ENCODE data around the gene ILKAP. TPM values are rescaled to one million over a fixed set of nuclear protein-coding genes. Genes with fewer than 3 reads are reported as not detected.

Gene ILKAP, protein sequence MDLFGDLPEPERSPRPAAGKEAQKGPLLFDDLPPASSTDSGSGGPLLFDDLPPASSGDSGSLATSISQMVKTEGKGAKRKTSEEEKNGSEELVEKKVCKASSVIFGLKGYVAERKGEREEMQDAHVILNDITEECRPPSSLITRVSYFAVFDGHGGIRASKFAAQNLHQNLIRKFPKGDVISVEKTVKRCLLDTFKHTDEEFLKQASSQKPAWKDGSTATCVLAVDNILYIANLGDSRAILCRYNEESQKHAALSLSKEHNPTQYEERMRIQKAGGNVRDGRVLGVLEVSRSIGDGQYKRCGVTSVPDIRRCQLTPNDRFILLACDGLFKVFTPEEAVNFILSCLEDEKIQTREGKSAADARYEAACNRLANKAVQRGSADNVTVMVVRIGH
- polyA plus RNA-seq (2011; rRNA removed), result 27.7 and 41.4 TPM in 2 replicates
- polyA plus RNA-seq (2012; cell fraction: cytosol; rRNA removed), result 58.4 and 63.6 TPM in 2 replicates
- 74.5 and 93.4 TPM in 2 replicates for polyA plus RNA-seq (2012; cell fraction: nucleus; rRNA removed)
- polyA plus RNA-seq (2017; fragmentation: RNase III; extraction: RNeasy Plus Mini Kit Qiagen cat#74134 plus additional on column Dnase treatment), result 36.3 to 38.4 TPM (median 38.2 TPM) in 3 replicates
- polyA minus RNA-seq (2011; rRNA and poly(A)+ RNA removed), result 20.1 and 20.3 TPM in 2 replicates

- peaks cover 16% of the 10 kb centered on the region for H3K4me1 ChIP-seq
- no peak for FAIRE-seq
- POLR2A ChIA-PET, result interaction anchor here (0.6 to 1.0 kb wide), 2 partner anchors 37 to 56 kb away, joined by 3 read pairs; no protein-coding TSS in a partner anchor
- H3K4me2 ChIP-seq, result peak within 1 kb of the TSS; percentile 86
- H3K27ac ChIP-seq, result peak within 1 kb of the TSS; percentile 98 to 99
- 0% methylated on average over 20 of the region's 126 CpGs for WGBS (ENCODE audit: missing lambda C conversion rate)
- peak; percentile 98 for ATAC-seq
- DNase-seq (ENCODE audit: low read depth in 1 of 2, low spot score in 1 of 2), result peak; percentile 81 to 95
- CTCF ChIA-PET, result interaction anchor here (0.6 to 1.5 kb wide), 5 partner anchors 13 to 40 kb away, joined by 3 to 4 read pairs (median 3); no protein-coding TSS in a partner anchor
- H3K4me3 ChIP-seq, result peak within 1 kb of the TSS; percentile 99
- H3K9me3 ChIP-seq, result no peaks in the 10 kb centered on the region
- TF ChIP-seq POLR2AphosphoS2 (conservative IDR thresholded peaks at IDR 0.05; ENCODE audit: low read length) (no peak), CBX8 (IDR thresholded peaks at IDR 0.05) (no peak), TP53 (CRISPR knock-in tag; IDR thresholded peaks at IDR 0.05) (no peak), MAFK (IDR thresholded peaks at IDR 0.05; ENCODE audit: partially characterized antibody) (no peak), FOSB (CRISPR knock-in tag; IDR thresholded peaks at IDR 0.05) (no peak), TFCP2L1 (CRISPR knock-in tag; IDR thresholded peaks at IDR 0.05) (no peak), RAD21 (conservative IDR thresholded peaks at IDR 0.05 in 1 of 2, IDR thresholded peaks at IDR 0.05 in 1 of 2) (no peak), NPAS2 (CRISPR knock-in tag; IDR thresholded peaks at IDR 0.05; ENCODE audit: borderline replicate concordance) (no peak), NFE2L2 (conservative IDR thresholded peaks at IDR 0.05; ENCODE audit: low read length) (no peak), HOXB13 (CRISPR knock-in tag; IDR thresholded peaks at IDR 0.05; ENCODE audit: low read depth) (peak; percentile 42; the same call in 1 of the 2 replicates), GATA3 (IDR thresholded peaks at IDR 0.05; ENCODE audit: borderline replicate concordance) (peak; percentile 12; the same call in 1 of the 2 replicates), CHD4 (IDR thresholded peaks at IDR 0.05; ENCODE audit: borderline replicate concordance) (no peak), CHD2 (IDR thresholded peaks at IDR 0.05; ENCODE audit: low read length, partially characterized antibody) (no peak), CEBPB (IDR thresholded peaks at IDR 0.05) (no peak), SREBF2 (IDR thresholded peaks at IDR 0.05) (no peak), RARB (CRISPR knock-in tag; IDR thresholded peaks at IDR 0.05) (no peak), RNF2 (IDR thresholded peaks at IDR 0.05; ENCODE audit: borderline replicate concordance, low read depth) (no peak), ZSCAN20 (CRISPR knock-in tag; IDR thresholded peaks at IDR 0.05) (no peak), ZFP36 (IDR thresholded peaks at IDR 0.05; ENCODE audit: borderline replicate concordance, partially characterized antibody) (no peak), MYC (IDR thresholded peaks at IDR 0.05; ENCODE audit: borderline replicate concordance, low read length) (no peak), EHMT2 (IDR thresholded peaks at IDR 0.05; ENCODE audit: low read depth) (no peak), EHF (CRISPR knock-in tag; IDR thresholded peaks at IDR 0.05) (peak; percentile 55; the same call in 1 of the 2 replicates), MAZ (IDR thresholded peaks at IDR 0.05; ENCODE audit: borderline replicate concordance, low read depth, low read length) (0 out of 2 replicates have a peak, but pooled peaks have one; percentile 32), POLR2A (IDR thresholded peaks at IDR 0.05; ENCODE audit: low read length) (peak; percentile 70), FOXS1 (CRISPR knock-in tag; IDR thresholded peaks at IDR 0.05) (peak; percentile 47; the same call in 1 of the 2 replicates), CTCF (IDR thresholded peaks at IDR 0.05) (no peak), RCOR1 (IDR thresholded peaks at IDR 0.05; ENCODE audit: low read depth, low read length) (no peak), PBX3 (IDR thresholded peaks at IDR 0.05) (no peak; the same call in 1 of the 2 replicates)
- TF ChIP-seq, protein P1, sequence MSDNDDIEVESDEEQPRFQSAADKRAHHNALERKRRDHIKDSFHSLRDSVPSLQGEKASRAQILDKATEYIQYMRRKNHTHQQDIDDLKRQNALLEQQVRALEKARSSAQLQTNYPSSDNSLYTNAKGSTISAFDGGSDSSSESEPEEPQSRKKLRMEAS (IDR thresholded peaks at IDR 0.05), result peak; percentile 70
- TF ChIP-seq, protein P2, sequence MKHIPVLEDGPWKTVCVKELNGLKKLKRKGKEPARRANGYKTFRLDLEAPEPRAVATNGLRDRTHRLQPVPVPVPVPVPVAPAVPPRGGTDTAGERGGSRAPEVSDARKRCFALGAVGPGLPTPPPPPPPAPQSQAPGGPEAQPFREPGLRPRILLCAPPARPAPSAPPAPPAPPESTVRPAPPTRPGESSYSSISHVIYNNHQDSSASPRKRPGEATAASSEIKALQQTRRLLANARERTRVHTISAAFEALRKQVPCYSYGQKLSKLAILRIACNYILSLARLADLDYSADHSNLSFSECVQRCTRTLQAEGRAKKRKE (CRISPR knock-in tag; IDR thresholded peaks at IDR 0.05; ENCODE audit: low read depth), result peak; percentile 86
- TF ChIP-seq, protein P3, sequence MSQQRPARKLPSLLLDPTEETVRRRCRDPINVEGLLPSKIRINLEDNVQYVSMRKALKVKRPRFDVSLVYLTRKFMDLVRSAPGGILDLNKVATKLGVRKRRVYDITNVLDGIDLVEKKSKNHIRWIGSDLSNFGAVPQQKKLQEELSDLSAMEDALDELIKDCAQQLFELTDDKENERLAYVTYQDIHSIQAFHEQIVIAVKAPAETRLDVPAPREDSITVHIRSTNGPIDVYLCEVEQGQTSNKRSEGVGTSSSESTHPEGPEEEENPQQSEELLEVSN (IDR thresholded peaks at IDR 0.05; ENCODE audit: borderline replicate concordance, low read depth), result peak; percentile 97
- TF ChIP-seq, protein P4, sequence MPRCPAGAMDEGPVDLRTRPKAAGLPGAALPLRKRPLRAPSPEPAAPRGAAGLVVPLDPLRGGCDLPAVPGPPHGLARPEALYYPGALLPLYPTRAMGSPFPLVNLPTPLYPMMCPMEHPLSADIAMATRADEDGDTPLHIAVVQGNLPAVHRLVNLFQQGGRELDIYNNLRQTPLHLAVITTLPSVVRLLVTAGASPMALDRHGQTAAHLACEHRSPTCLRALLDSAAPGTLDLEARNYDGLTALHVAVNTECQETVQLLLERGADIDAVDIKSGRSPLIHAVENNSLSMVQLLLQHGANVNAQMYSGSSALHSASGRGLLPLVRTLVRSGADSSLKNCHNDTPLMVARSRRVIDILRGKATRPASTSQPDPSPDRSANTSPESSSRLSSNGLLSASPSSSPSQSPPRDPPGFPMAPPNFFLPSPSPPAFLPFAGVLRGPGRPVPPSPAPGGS (IDR thresholded peaks at IDR 0.05), result peak; percentile 60; the same call in 1 of the 3 replicates
Observed at GRCh38 chr2:238203094-238203972, at the start of gene ILKAP. ILKAP (minus strand) TSS chr2:238203695; CDS start chr2:238203553, 142 bp downstream.
